ENCODE results near the gene PLP1.
"Not testable (repeated sequence)": the region's sequence is repeated elsewhere in the genome, so short reads cannot be mapped to it uniquely, and the experiment has no call there.

Gene PLP1

DNA sequence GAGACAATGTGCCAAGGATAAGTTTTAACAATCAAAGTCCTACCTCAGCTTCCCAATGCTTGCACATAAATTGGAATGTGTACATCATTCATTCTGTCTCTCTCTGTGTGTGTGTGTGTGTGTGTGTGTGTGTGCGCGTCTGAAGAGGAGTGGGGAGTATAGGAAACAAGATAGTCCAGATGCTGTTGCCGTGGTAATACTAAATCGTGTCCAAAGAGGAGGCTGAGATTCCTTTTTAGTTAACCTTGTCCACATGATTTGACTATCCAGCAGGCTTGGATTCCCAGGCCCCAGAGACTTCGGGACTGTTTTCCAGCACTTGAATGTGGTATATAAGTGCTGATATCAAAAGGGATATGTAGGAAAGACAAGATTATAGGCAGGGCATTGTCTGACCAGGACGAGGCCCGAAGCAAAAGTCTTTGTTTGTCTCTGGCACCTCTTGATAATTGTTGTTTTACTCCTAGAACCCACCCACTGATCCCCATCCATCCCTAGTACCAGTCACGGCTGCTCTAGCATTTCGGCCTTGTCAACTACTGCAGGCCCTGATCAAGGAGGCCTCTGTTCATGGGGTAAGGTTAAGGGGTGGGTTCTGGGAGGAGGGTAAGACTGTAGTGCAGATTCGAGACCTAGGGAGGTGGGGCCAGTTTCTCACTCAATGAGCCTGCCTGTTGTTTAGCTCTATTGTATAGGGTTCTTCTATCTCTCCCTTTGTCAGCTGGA, 3.9 kb downstream of the PLP1 start:
- DNase-seq, result no peak

GRCh38 chrX:103781062-103781402, 4.4 kb downstream of the PLP1 start:
- DNase-seq, result no peak

GRCh38 chrX:103781706-103782105, 5.1 kb downstream of the PLP1 start:
- DNase-seq, result no peak

GRCh38 chrX:103782640-103783039, 6.0 kb downstream of the PLP1 start:
- no peak for DNase-seq

GRCh38 chrX:103783196-103783595, 6.6 kb downstream of the PLP1 start:
- DNase-seq, result no peak

- no peak for DNase-seq
These were observed 7.3 kb downstream of the PLP1 start for GRCh38 chrX:103783971-103784370.

DNA sequence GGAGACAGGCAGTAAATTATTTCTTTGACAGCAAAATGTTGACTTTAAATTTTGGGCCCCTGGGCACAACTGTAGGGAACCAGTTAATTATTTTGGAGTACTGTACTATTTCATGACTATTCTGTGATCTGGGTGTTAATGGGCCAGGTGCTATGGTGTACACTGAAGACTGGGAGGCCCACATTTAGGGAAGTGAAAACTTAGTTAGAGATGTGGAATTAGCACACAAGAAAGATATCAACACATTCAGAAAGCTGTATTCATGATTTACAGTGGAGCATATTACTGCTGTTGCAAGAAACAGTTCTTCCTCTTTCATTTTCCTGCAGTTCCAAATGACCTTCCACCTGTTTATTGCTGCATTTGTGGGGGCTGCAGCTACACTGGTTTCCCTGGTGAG, 12.4 kb downstream of the PLP1 start:
- no peak for DNase-seq

GRCh38 chrX:103791228-103791627, 14.6 kb downstream of the PLP1 start:
- DNase-seq, result no peak

GRCh38 chrX:103791826-103792485, 15.3 kb downstream of the PLP1 start:
- no peak for DNase-seq

DNA sequence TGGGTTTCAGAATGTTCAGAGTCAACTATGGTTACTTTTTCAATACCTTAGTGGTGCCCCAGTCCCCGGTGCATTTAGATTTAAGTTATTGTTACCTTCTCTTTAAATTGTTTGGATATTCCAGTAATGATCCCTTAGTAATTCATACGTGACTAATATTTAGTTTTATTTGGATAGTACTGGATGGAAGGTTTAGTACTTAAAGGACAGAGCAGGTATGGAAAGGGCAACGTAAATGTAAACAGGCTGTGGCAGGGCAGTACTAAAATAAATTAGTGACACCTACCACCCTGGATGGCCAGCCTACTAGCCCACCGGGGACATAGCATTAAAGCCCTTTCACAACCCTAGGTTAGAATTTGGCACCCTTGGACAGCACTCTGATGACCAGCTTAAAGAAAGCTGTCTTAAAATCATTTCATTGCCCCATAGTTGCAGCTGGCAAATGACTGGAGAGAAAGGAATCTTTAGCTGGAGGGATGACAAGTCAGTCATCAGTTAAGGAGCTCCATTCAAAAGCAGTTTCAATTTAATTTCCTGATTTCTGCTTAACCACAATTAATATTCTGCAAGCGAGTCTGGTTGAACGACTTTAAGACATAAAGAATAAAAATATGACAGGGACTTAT, 16.4 kb downstream of the PLP1 start:
- DNase-seq, result no peak

- DNase-seq, result no peak
These were observed 16.9 kb downstream of the PLP1 start for GRCh38 chrX:103793545-103793940.

- no peak for DNase-seq
These were observed 17.5 kb downstream of the PLP1 start for GRCh38 chrX:103794119-103794518.

GRCh38 chrX:103797691-103798090, 21.1 kb downstream of the PLP1 start:
- DNase-seq, result no peak

DNA sequence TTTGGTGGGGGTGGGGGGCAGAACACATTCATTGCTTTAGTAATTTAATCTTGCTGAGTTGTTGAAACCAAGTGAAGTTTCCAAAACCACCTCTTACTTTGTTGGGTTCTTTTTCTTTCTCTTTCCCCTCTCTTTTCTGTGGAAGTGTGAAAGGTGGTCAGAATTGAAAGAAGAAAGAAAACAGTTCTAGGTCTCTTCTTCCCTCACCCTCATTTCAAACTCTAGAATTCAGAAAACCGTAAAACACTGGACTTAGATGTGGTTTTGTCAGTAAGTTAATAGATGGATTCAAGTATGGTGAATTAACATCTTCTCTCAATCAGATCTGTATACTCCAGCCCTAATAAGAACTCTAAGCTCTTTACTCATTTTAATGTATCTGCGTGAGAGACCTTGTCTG, 23.7 kb downstream of the PLP1 start:
- DNase-seq, result no peak

DNA sequence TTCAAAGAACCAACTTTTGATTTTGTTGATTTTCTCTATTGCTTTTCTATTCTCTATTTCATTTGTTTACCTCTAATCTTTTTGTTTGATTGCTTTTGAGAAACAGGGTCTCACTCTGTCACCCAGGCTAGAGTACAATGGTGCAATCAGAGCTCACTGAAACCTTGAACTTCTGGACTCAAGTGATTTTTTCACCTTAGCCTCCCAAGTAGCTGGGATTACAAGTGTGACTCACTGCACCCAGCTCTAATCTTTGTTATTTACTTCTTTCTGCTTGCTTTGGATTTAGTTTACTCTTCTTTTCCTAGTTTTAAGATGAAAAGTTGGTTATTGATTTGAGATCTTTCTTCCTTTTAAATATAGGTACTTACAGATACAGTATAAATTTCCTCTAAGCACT, 29.2 kb downstream of the PLP1 start:
- no peak for DNase-seq

GRCh38 chrX:103806862-103807474, 30.3 kb downstream of the PLP1 start:
- no peak for DNase-seq

- DNase-seq, result no peak
These were observed 35.2 kb downstream of the PLP1 start for GRCh38 chrX:103811858-103812257.

- DNase-seq, result not testable (repeated sequence)
These were observed 40.5 kb downstream of the PLP1 start for GRCh38 chrX:103817101-103817500.

- DNase-seq, result no peak
These were observed 40.9 kb downstream of the PLP1 start for GRCh38 chrX:103817502-103817901.

- no peak for DNase-seq
These were observed 42.4 kb downstream of the PLP1 start for GRCh38 chrX:103818842-103819619.

GRCh38 chrX:103820802-103821201, 44.2 kb downstream of the PLP1 start:
- DNase-seq, result not testable (repeated sequence)

GRCh38 chrX:103823591-103823990, 47.0 kb downstream of the PLP1 start:
- no peak for DNase-seq

- no peak for DNase-seq
These were observed 49.2 kb downstream of the PLP1 start for GRCh38 chrX:103825881-103826280.

Data from right kidney (tissue), 1 donor.